Transverse colon (tissue), 4 donors: ENCODE data around the gene ARL8A. TPM values are rescaled to one million over a fixed set of nuclear protein-coding genes. Genes with fewer than 3 reads are reported as not detected.

ENCODE experiments used
- DNase-seq: peaks from one replicate; pipeline ENCODE4 v3.0.0-alpha.2; 2019
- H3K27ac ChIP-seq, 4 donors: fragments of 200-600 bp; sonication (generic); 2 replicates each; pipeline ENCODE4 v1.5.1; 2016 to 2018; ENCODE audit warnings: inconsistent platforms in 4 of 4
- H3K27me3 ChIP-seq: fragments of 200-600 bp; sonication (generic); 2 replicates; pipeline ENCODE4 v1.5.1; 2017; ENCODE audit warnings: inconsistent platforms
- H3K36me3 ChIP-seq, 4 donors: fragments of 200-600 bp; sonication (generic); 2 replicates each; pipeline ENCODE4 v1.5.1; 2017 to 2019; ENCODE audit warnings: inconsistent platforms in 4 of 4
- H3K4me1 ChIP-seq, 4 donors: fragments of 200-600 bp; sonication (generic); 2 replicates each; pipeline ENCODE4 v1.5.1; 2017 to 2020; ENCODE audit warnings: inconsistent platforms in 4 of 4
- H3K4me3 ChIP-seq, 4 donors: fragments of 200-600 bp; sonication (generic); 1 replicate in 1 of 4; 2 replicates in 3 of 4; pipeline versions ENCODE4 v1.5.1 to v1.6.1; 2017 to 2019; ENCODE audit warnings: inconsistent platforms in 4 of 4
- H3K9me3 ChIP-seq, 2 donors: fragments of 200-600 bp; sonication (generic); 2 replicates each; pipeline ENCODE4 v1.5.1; 2017 to 2019; ENCODE audit warnings: inconsistent platforms in 2 of 2
- EP300 ChIP-seq: sonication (generic); formaldehyde crosslinking; IDR thresholded peaks from one replicate; pipeline ENCODE4 v1.6.1; 2017; ENCODE audit warnings: antibody characterized with exemption, low read depth
- POLR2A ChIP-seq: fragments of 450-650 bp; IDR thresholded peaks from one replicate; pipeline ENCODE4 v1.6.1; 2016; ENCODE audit warnings: antibody characterized with exemption, mild to moderate bottlenecking, moderate library complexity
- POLR2AphosphoS5 ChIP-seq, 3 donors: sonication (generic); formaldehyde crosslinking; IDR thresholded peaks; one replicate each; pipeline ENCODE4 v1.6.1; 2016; ENCODE audit warnings: antibody characterized with exemption in 3 of 3
- WGBS, 2 donors: methylation state at CpG; one replicate each; pipeline ENCODE4 v1.1.5; 2018; ENCODE audit warnings: low coverage in 1 of 2; 5-methylcytosine and 5-hydroxymethylcytosine counted together
- in situ Hi-C, 4 donors: fragments of 200-750 bp; cut with MboI; loops; one replicate each; pipeline versions ENCODE4 v1.15.0 to v1.15.1; 2017; ENCODE audit warnings: low sequenced_read_pairs in 3 of 4, low pct_ligation_motif_present in 1 of 4, low pct_unique_long_range_greater_than_20kb in 1 of 4
- intact Hi-C: fragments of 100-400 bp; cut with DNase I; formaldehyde crosslinking; loops from one replicate; pipeline ENCODE4 v1.15.1; 2023; ENCODE audit warnings: low total_unique reads
- total RNA-seq, 4 donors: library from RNA; depleted of rRNA; stranded (reverse); fragments of >200 nt; gene quantifications; one replicate each; pipeline ENCODE4 v1.1.0, GENCODE V29; 2016
- TF ChIP-seq, protein P1 (sequence below), 5 experiments: fragments of 200-600 bp in 3 of 5; fragments of 450-650 bp in 2 of 5; sonication (generic) in 3 of 5; IDR thresholded peaks; 1 replicate in 2 of 5; 2 replicates in 3 of 5; pipeline ENCODE4 v1.5.1; 2016 to 2017; ENCODE audit warnings: antibody characterized with exemption in 5 of 5, inconsistent platforms in 3 of 5, mild to moderate bottlenecking in 2 of 5, moderate library complexity in 1 of 5

The ARL8A gene
- total RNA-seq, 4 donors from 2014 or later, result 9.0 to 27.2 (median 21.6) TPM

DNA sequence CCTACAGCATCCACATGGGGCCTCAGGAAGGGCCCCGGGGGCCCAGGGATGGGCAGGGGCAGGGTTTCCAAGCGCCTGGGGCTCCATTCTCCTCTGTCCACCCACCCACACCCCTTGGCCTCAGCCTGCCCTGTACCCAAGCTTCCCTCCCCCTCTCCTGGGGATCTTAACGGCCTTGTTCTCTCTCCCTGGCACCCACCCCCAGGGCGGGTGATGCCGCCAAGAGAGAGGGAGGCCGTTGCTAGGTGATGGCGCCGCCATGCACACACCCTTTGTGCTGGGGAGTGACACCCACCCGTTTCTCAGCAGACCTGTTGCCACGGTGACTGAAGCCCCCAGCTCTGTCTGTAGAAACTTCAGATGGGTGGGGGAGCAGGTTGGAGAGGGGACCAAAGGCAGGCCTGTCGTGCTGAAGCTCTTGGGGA lies 14.2 kb downstream of the ARL8A start:
- Histone ChIP-seq H3K4me3 (no peak overlapping the region), H3K9me3 (no peaks in the 10 kb centered on the region), H3K4me1 (peaks cover 8 to 26% (median 12%) of the 10 kb centered on the region in 4 donors), H3K36me3 (peaks cover 0 to 20% (median 11%) of the 10 kb centered on the region in 4 donors), H3K27ac (peak overlapping the region in 2 of 4 donors; percentile 37 to 90), H3K27me3 (no peaks in the 10 kb centered on the region)
- WGBS, 2 donors, result 48% methylated on average over 11 of the region's 11 CpGs; no CpG with 5 or more reads in 1 of the 2 donors
- in situ Hi-C loops, result loop anchor here in 3 of 4 donors (25.0 kb wide), 2 partner anchors 243 to 268 kb away; partner anchors contain the start of gene SHISA4 (in 2 of the 3)
- no peak for DNase-seq
- TF ChIP-seq POLR2A (no peak), EP300 (no peak)
- intact Hi-C loops, result loop anchor here (5.0 kb wide), 1 partner anchor 123 kb away; no protein-coding TSS in a partner anchor

GRCh38 chr1:202129453-202130296 lies 14.9 kb downstream of the ARL8A start:
- peaks cover 0 to 18% (median 9%) of the 10 kb centered on the region in 4 donors for H3K36me3 ChIP-seq
- in situ Hi-C loops, result loop anchor here (10.0 to 25.0 kb wide), 4 partner anchors 135 to 267 kb away; partner anchors contain the start of gene SHISA4 (in 2 of the 4)
- intact Hi-C loops, result loop anchor here (5.0 kb wide), 1 partner anchor 122 kb away; no protein-coding TSS in a partner anchor
- peaks cover 8 to 22% (median 12%) of the 10 kb centered on the region in 4 donors for H3K4me1 ChIP-seq
- H3K27me3 ChIP-seq, result no peaks in the 10 kb centered on the region
- H3K27ac ChIP-seq, result peak overlapping the region in 2 of 4 donors; percentile 37 to 90
- DNase-seq, result no peak
- 74 to 100% methylated on average over 1 to 8 of the region's 8 CpGs for WGBS, 2 donors
- H3K4me3 ChIP-seq, result no peak overlapping the region
- TF ChIP-seq POLR2A, result no peak
- no peak for TF ChIP-seq POLR2AphosphoS5 (IDR thresholded peaks at IDR 0.05)
- TF ChIP-seq EP300, result no peak
- TF ChIP-seq, protein P1, sequence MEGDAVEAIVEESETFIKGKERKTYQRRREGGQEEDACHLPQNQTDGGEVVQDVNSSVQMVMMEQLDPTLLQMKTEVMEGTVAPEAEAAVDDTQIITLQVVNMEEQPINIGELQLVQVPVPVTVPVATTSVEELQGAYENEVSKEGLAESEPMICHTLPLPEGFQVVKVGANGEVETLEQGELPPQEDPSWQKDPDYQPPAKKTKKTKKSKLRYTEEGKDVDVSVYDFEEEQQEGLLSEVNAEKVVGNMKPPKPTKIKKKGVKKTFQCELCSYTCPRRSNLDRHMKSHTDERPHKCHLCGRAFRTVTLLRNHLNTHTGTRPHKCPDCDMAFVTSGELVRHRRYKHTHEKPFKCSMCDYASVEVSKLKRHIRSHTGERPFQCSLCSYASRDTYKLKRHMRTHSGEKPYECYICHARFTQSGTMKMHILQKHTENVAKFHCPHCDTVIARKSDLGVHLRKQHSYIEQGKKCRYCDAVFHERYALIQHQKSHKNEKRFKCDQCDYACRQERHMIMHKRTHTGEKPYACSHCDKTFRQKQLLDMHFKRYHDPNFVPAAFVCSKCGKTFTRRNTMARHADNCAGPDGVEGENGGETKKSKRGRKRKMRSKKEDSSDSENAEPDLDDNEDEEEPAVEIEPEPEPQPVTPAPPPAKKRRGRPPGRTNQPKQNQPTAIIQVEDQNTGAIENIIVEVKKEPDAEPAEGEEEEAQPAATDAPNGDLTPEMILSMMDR (IDR thresholded peaks at IDR 0.05), result no peak
- H3K9me3 ChIP-seq, result no peaks in the 10 kb centered on the region

DNA sequence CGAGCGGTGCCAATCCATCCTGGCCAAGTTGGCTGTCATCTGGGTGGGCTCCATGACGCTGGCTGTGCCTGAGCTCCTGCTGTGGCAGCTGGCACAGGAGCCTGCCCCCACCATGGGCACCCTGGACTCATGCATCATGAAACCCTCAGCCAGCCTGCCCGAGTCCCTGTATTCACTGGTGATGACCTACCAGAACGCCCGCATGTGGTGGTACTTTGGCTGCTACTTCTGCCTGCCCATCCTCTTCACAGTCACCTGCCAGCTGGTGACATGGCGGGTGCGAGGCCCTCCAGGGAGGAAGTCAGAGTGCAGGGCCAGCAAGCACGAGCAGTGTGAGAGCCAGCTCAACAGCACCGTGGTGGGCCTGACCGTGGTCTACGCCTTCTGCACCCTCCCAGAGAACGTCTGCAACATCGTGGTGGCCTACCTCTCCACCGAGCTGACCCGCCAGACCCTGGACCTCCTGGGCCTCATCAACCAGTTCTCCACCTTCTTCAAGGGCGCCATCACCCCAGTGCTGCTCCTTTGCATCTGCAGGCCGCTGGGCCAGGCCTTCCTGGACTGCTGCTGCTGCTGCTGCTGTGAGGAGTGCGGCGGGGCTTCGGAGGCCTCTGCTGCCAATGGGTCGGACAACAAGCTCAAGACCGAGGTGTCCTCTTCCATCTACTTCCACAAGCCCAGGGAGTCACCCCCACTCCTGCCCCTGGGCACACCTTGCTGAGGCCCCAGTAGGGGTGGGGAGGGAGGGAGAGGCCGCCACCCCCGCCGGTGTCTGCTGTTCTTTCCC lies 16.5 kb downstream of the ARL8A start:
- no peaks in the 10 kb centered on the region for H3K9me3 ChIP-seq
- H3K4me1 ChIP-seq, result peaks cover 8 to 14% (median 11%) of the 10 kb centered on the region in 4 donors
- no peak overlapping the region for H3K4me3 ChIP-seq
- TF ChIP-seq POLR2AphosphoS5 (IDR thresholded peaks at IDR 0.05) (no peak), EP300 (no peak), POLR2A (no peak)
- TF ChIP-seq, protein P1 (IDR thresholded peaks at IDR 0.05), result no peak
- intact Hi-C loops, result no loop called here
- H3K27ac ChIP-seq, result no peak overlapping the region
- no peak for DNase-seq
- 93 to 95% methylated on average over 3 to 23 of the region's 26 CpGs for WGBS, 2 donors
- in situ Hi-C loops, result loop anchor here (10.0 to 25.0 kb wide), 4 partner anchors 133 to 266 kb away; partner anchors contain the start of gene SHISA4 (in 2 of the 4)
- peaks cover 0 to 2% (median 0%) of the 10 kb centered on the region in 4 donors for H3K36me3 ChIP-seq
- no peaks in the 10 kb centered on the region for H3K27me3 ChIP-seq

- Histone ChIP-seq H3K4me3 (no peak overlapping the region), H3K27ac (no peak overlapping the region), H3K4me1 (peaks cover 3 to 4% (median 4%) of the 10 kb centered on the region in 4 donors), H3K9me3 (no peaks in the 10 kb centered on the region), H3K27me3 (no peaks in the 10 kb centered on the region), H3K36me3 (no peaks in the 10 kb centered on the region)
- whole genome bisulfite sequencing, 2 donors, result 87 to 89% methylated on average over 6 of the region's 6 CpGs
- no peak for DNase-seq
- TF ChIP-seq POLR2AphosphoS5 (IDR thresholded peaks at IDR 0.05) (no peak), EP300 (no peak), POLR2A (no peak)
- TF ChIP-seq, protein P1 (IDR thresholded peaks at IDR 0.05), result no peak
- in situ Hi-C loops (loop anchor here (10.0 to 25.0 kb wide), 4 partner anchors 132 to 265 kb away; partner anchors contain the start of gene SHISA4 (in 2 of the 4)), intact Hi-C loops (no loop called here)
Measured at GRCh38 chr1:202127061-202127460, 17.5 kb downstream of the ARL8A start.
